AG10803 (cell line): ENCODE measurements around the gene FZD4.

Source experiments
- DNase-seq: peaks from one replicate; pipeline ENCODE4 v3.0.0; 2010; ENCODE audit warnings: low read depth
- H3K4me3 ChIP-seq: 2 replicates; pipeline ENCODE4 v1.5.1; 2011; ENCODE audit warnings: mild to moderate bottlenecking, low read length, control low read depth
- CTCF ChIP-seq: conservative IDR thresholded peaks from 2 replicates; pipeline ENCODE4 v1.5.1; 2011; ENCODE audit warnings: mild to moderate bottlenecking, low read length, control low read depth, inconsistent platforms

FZD4 gene

GRCh38 chr11:86981777-86982540, 26.8 kb upstream of the FZD4 start:
- no peak for DNase-seq
- TF ChIP-seq CTCF, result no peak
- no peak overlapping the region for H3K4me3 ChIP-seq

GRCh38 chr11:86980086-86980796, 25.0 kb upstream of the FZD4 start:
- no peak overlapping the region for H3K4me3 ChIP-seq
- no peak for DNase-seq
- TF ChIP-seq CTCF, result no peak

GRCh38 chr11:86978756-86979608, 23.8 kb upstream of the FZD4 start:
- H3K4me3 ChIP-seq, result no peak overlapping the region
- peak; percentile 78 for TF ChIP-seq CTCF
- DNase-seq, result peak; percentile 41

- TF ChIP-seq CTCF, result no peak
- H3K4me3 ChIP-seq, result no peak overlapping the region
- DNase-seq, result no peak
Measured at GRCh38 chr11:86978247-86978646, 23.1 kb upstream of the FZD4 start.

- no peak for TF ChIP-seq CTCF
- no peak for DNase-seq
- H3K4me3 ChIP-seq, result no peak overlapping the region
Measured at GRCh38 chr11:86977441-86978050, 22.4 kb upstream of the FZD4 start.

GRCh38 chr11:86972734-86973133, 17.5 kb upstream of the FZD4 start:
- no peak overlapping the region for H3K4me3 ChIP-seq
- no peak for TF ChIP-seq CTCF
- no peak for DNase-seq
